Endothelial cell of umbilical vein (primary cell): ENCODE data around the gene CCDC116. TPM values are rescaled to one million over a fixed set of nuclear protein-coding genes. Genes with fewer than 3 reads are reported as not detected.
"Not testable (repeated sequence)": the region's sequence is repeated elsewhere in the genome, so short reads cannot be mapped to it uniquely, and the experiment has no call there.

Source experiments
- BruUV-seq: library from RNA; stranded (reverse); fragments of 400-500 nt; replicated peaks from 2 replicates; lab custom pipeline; 2021; lab: Mats Ljungman, UMichigan
- CTCF ChIA-PET: fragments of 300-600, 350-600 bp; sonication (Branson Sonifier 250); formaldehyde crosslinking; loops from one replicate; lab custom pipeline; 2021; ENCODE audit warnings: antibody characterized with exemption, inconsistent platforms; lab: Charles Lee
- POLR2A ChIA-PET: fragments of 300-600, 350-600 bp; sonication (Branson Sonifier 250); formaldehyde crosslinking; loops from one replicate; lab custom pipeline; 2021; ENCODE audit warnings: antibody characterized with exemption, inconsistent platforms; lab: Charles Lee
- DNase-seq: peaks from one replicate; pipeline ENCODE4 v3.0.0-alpha.2; 2011; ENCODE audit warnings: low read depth, low spot score
- FAIRE-seq: peaks from 2 replicates; lab custom pipeline; 2011; peaks lifted over from hg19 to GRCh38; lab: Jason Lieb, UNC
- H2AFZ ChIP-seq: 2 replicates; pipeline ENCODE4 v1.6.0; 2012; ENCODE audit warnings: low read depth, low read length, control low read depth, inconsistent platforms
- H3K27ac ChIP-seq: 2 replicates; pipeline ENCODE4 v1.5.1; 2011; ENCODE audit warnings: low read depth, mild to moderate bottlenecking, control low read depth, low read length, moderate library complexity; ENCODE audit not compliant: insufficient read depth
- H3K27me3 ChIP-seq, 2 experiments: 2 replicates each; pipeline versions ENCODE4 v1.6.0 to v1.6.1; 2011; ENCODE audit warnings: low read length in 2 of 2, mixed read lengths in 1 of 2; ENCODE audit not compliant: control insufficient read depth in 2 of 2, insufficient read depth in 2 of 2
- H3K36me3 ChIP-seq, 2 experiments: 2 replicates in 1 of 2; 3 replicates in 1 of 2; pipeline ENCODE4 v1.5.1; 2011; ENCODE audit warnings: low read length in 2 of 2, mild to moderate bottlenecking in 1 of 2, moderate library complexity in 1 of 2; ENCODE audit not compliant: control insufficient read depth in 2 of 2, insufficient read depth in 2 of 2; ENCODE audit errors: extremely low read depth in 1 of 2
- H3K4me1 ChIP-seq: 3 replicates; pipeline ENCODE4 v1.5.1; 2011; ENCODE audit warnings: mild to moderate bottlenecking, low read length; ENCODE audit not compliant: control insufficient read depth, insufficient read depth; ENCODE audit errors: extremely low read depth
- H3K4me2 ChIP-seq: 2 replicates; pipeline ENCODE4 v1.6.1; 2011; ENCODE audit warnings: low read length, control low read depth, mixed read lengths; ENCODE audit not compliant: insufficient read depth
- H3K4me3 ChIP-seq, 3 experiments: fragments of 200-600 bp in 1 of 3; sonication (generic), shearing (Covaris generic) in 1 of 3; replicated peaks in 1 of 3; 2 replicates each; pipeline ENCODE4 v1.5.1; 2011 to 2016; ENCODE audit warnings: control low read depth in 3 of 3, low read length in 3 of 3, mild to moderate bottlenecking in 2 of 3, inconsistent platforms in 1 of 3, low read depth in 1 of 3, moderate library complexity in 1 of 3; ENCODE audit not compliant: insufficient read depth in 1 of 3
- H3K79me2 ChIP-seq: 2 replicates; pipeline ENCODE4 v1.6.0; 2012; ENCODE audit warnings: low read length, inconsistent platforms; ENCODE audit not compliant: control insufficient read depth, insufficient read depth
- H3K9ac ChIP-seq: replicated peaks from 2 replicates; pipeline ENCODE3; 2011; ENCODE audit warnings: low read length, control low read depth; ENCODE audit not compliant: insufficient read depth; ENCODE audit errors: extremely low read depth
- H3K9me1 ChIP-seq: replicated peaks from 3 replicates; pipeline ENCODE4 v1.6.0; 2011; ENCODE audit warnings: mild to moderate bottlenecking, low read length; ENCODE audit not compliant: control insufficient read depth, insufficient read depth; ENCODE audit errors: extremely low read depth
- H3K9me3 ChIP-seq: replicated peaks from 2 replicates; pipeline ENCODE4 v1.5.1; 2012; ENCODE audit warnings: low read length, inconsistent platforms; ENCODE audit not compliant: control insufficient read depth, insufficient read depth
- H4K20me1 ChIP-seq: replicated peaks from 2 replicates; pipeline ENCODE3; 2011; ENCODE audit warnings: mild to moderate bottlenecking, low read length; ENCODE audit not compliant: control insufficient read depth, insufficient read depth; ENCODE audit errors: extremely low read depth
- CTCF ChIP-seq, 2 donors: IDR thresholded peaks; 1 replicate in 1 of 2; 2 replicates in 1 of 2; pipeline ENCODE4 v1.5.1; 2011; ENCODE audit warnings: low read length in 2 of 2, mild to moderate bottlenecking in 2 of 2, moderate library complexity in 2 of 2, control low read depth in 1 of 2, inconsistent platforms in 1 of 2, low read depth in 1 of 2; ENCODE audit not compliant: insufficient read depth in 1 of 2; ENCODE audit errors: extremely low read depth in 1 of 2
- EZH2 ChIP-seq: IDR thresholded peaks from 2 replicates; pipeline ENCODE4 v1.6.1; 2012; ENCODE audit warnings: borderline replicate concordance, low read depth, mild to moderate bottlenecking, moderate library complexity, low read length, inconsistent platforms; ENCODE audit not compliant: severe bottlenecking
- FOS ChIP-seq: IDR thresholded peaks from 2 replicates; pipeline ENCODE4 v1.6.1; 2011; ENCODE audit warnings: mild to moderate bottlenecking, low read length, moderate library complexity, borderline replicate concordance; ENCODE audit not compliant: insufficient read depth
- GATA2 ChIP-seq: IDR thresholded peaks from 2 replicates; pipeline ENCODE4 v1.7.0; 2011; ENCODE audit warnings: low read depth, mild to moderate bottlenecking, moderate library complexity, mixed read lengths, low read length; ENCODE audit not compliant: insufficient read length, insufficient read depth
- JUN ChIP-seq: IDR thresholded peaks from 2 replicates; pipeline ENCODE4 v1.6.1; 2011; ENCODE audit warnings: borderline replicate concordance, low read depth; ENCODE audit not compliant: insufficient read length, insufficient read depth
- MYC ChIP-seq: IDR thresholded peaks from one replicate; pipeline ENCODE4 v1.6.1; 2011; ENCODE audit warnings: mild to moderate bottlenecking, low read depth, low read length
- POLR2A ChIP-seq: IDR thresholded peaks from 2 replicates; pipeline ENCODE4 v1.6.1; 2012; ENCODE audit warnings: low read depth, mild to moderate bottlenecking, control low read depth, low read length
- POLR2AphosphoS5 ChIP-seq: IDR thresholded peaks from 2 replicates; pipeline ENCODE4 v1.6.1; 2012; ENCODE audit warnings: low read depth, mild to moderate bottlenecking, control low read depth, low read length, moderate library complexity; ENCODE audit not compliant: insufficient read depth
- dilution Hi-C: fragments of 300-500 bp; cut with MboI; formaldehyde crosslinking; loops from one replicate; pipeline ENCODE4 v1.15.0; 2019; ENCODE audit warnings: low sequenced_read_pairs; ENCODE audit not compliant: extremely low pct_ligation_motif_present
- intact Hi-C: fragments of 100-400 bp; cut with micrococcal nuclease; formaldehyde crosslinking; loops from one replicate; pipeline ENCODE4 v1.10.0; 2022
- polyA plus RNA-seq, 4 experiments: library from polyadenylated mRNA; depleted of rRNA in 3 of 4; stranded (reverse) in 3 of 4; unstranded in 1 of 4; fragments of >200 nt; gene quantifications; 2 replicates each; pipeline versions ENCODE4 v1.2.1 to v1.2.3, GENCODE V29; 2011 to 2012; ENCODE audit warnings: missing spikeins in 1 of 4
- total RNA-seq: library from RNA; stranded (reverse); gene quantifications from 2 replicates; pipeline ENCODE4 v1.2.3, GENCODE V29; 2021
- TF ChIP-seq, protein P1 (sequence below): IDR thresholded peaks from 2 replicates; pipeline ENCODE4 v1.6.1; 2011; ENCODE audit not compliant: insufficient read depth, insufficient read length

The CCDC116 gene
- total and polyA plus RNA-seq, 2 donors (not counting 3 experiments of a cell fraction or from before 2014, with no cell fraction given) = 0.21 to 0.33 TPM

DNA sequence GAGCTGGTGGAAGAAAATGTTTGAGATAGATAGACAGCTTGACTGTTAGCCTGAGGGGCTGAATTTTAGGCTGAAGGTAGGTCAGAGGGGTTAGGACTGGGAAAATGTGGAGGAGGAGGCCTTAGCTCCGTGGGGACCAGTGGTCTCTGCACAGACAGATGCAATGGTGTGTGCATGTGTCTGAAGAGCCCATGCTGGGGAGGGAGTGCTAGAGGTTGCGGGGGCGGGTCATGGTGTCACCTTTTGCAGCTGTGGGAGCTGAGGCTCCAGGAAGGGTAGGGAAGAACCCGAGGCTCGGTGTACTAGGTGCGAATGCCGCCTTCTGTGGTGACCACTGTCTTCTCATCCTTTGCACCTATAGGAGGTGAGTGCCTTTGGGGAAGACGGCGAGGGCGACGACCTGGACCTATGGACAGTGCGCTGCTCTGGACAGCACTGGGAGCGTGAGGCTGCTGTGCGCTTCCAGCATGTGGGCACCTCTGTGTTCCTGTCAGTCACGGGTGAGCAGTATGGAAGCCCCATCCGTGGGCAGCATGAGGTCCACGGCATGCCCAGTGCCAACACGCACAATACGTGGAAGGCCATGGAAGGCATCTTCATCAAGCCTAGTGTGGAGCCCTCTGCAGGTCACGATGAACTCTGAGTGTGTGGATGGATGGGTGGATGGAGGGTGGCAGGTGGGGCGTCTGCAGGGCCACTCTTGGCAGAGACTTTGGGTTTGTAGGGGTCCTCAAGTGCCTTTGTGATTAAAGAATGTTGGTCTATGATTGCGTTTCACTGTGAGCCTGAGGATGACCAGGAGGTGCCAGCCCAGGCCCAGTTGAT, 11.2 kb downstream of the CCDC116 start:
- DNase-seq = no peak
- CTCF ChIA-PET = interaction anchor here (1.0 to 3.5 kb wide), 10 partner anchors 9 to 187 kb away, joined by 3 to 41 read pairs (median 6); partner anchors contain the start of gene YDJC
- dilution Hi-C loops = no loop called here
- Histone ChIP-seq H3K4me3 (peak overlapping the region in 2 of 3 experiments; percentile 43 to 81), H3K27me3 (no peaks in the 10 kb centered on the region), H3K9me1 (no peaks in the 10 kb centered on the region), H3K27ac (no peak overlapping the region), H2AFZ (no peak overlapping the region), H3K9ac (peak overlapping the region; percentile 66), H3K36me3 (peaks cover 3 to 11% of the 10 kb centered on the region in 2 experiments), H3K9me3 (no peaks in the 10 kb centered on the region), H4K20me1 (no peaks in the 10 kb centered on the region), H3K79me2 (peaks cover 19% of the 10 kb centered on the region), H3K4me2 (peak overlapping the region; percentile 80), H3K4me1 (peaks cover 14% of the 10 kb centered on the region)
- POLR2A ChIA-PET = no interaction called here
- intact Hi-C loops = loop anchor here (1.0 kb wide), 1 partner anchor 14 kb away; no protein-coding TSS in a partner anchor
- FAIRE-seq = no peak
- no TSS peak for BruUV-seq
- TF ChIP-seq FOS (no peak), EZH2 (no peak), CTCF (IDR thresholded peaks at IDR 0.05; ENCODE audit: extremely low read depth in 1 of 2, insufficient read depth in 1 of 2, low read depth in 1 of 2, low read length in 2 of 2) (no peak), GATA2 (no peak), JUN (no peak), POLR2AphosphoS5 (no peak), POLR2A (no peak), MYC (no peak)
- TF ChIP-seq, protein P1, sequence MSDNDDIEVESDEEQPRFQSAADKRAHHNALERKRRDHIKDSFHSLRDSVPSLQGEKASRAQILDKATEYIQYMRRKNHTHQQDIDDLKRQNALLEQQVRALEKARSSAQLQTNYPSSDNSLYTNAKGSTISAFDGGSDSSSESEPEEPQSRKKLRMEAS = no peak

GRCh38 chr22:21645513-21645912, 13.0 kb downstream of the CCDC116 start:
- dilution Hi-C loops = not testable (repeated sequence)

More at GRCh38 chr22:21645513-21645912, 13.0 kb downstream of the CCDC116 start:
- H3K9ac ChIP-seq, intact Hi-C loops, H3K27me3 ChIP-seq, H3K27ac ChIP-seq, FAIRE-seq, H3K9me1 ChIP-seq, H3K4me3 ChIP-seq, H3K9me3 ChIP-seq, H4K20me1 ChIP-seq, H3K4me2 ChIP-seq, BruUV-seq, DNase-seq, H2AFZ ChIP-seq: not testable (repeated sequence)
- Histone ChIP-seq H3K79me2 (peaks cover 19% of the 10 kb centered on the region), H3K36me3 (peaks cover 3 to 11% of the 10 kb centered on the region in 2 experiments), H3K4me1 (peaks cover 14% of the 10 kb centered on the region)
- ChIA-PET CTCF (interaction anchor here (0.7 to 2.8 kb wide), 4 partner anchors 11 to 77 kb away, joined by 4 to 15 read pairs (median 6); no protein-coding TSS in a partner anchor), POLR2A (interaction anchor here (0.7 kb wide), 1 partner anchor 201 kb away, joined by 7 read pairs; no protein-coding TSS in a partner anchor)
